NOMO-1 (cell line): Measurements from ENCODE around the gene CREB3.

Source experiments
- DNase-seq, 2 experiments: peaks; one replicate each; lab custom pipeline; 2025; ENCODE audit not compliant: unreplicated experiment in 2 of 2; lab: John Stamatoyannopoulos, UW

The CREB3 gene

GRCh38 chr9:35748242-35748857 lies 15.9 kb downstream of the CREB3 start:
- DNase-seq = peak in 1 of 2 experiments; percentile 43

- DNase-seq = peak; percentile 87 to 89
Measured at GRCh38 chr9:35748858-35749514, 16.5 kb downstream of the CREB3 start, which contains the start of the genes GBA2 and RGP1. TSS of gene GBA2 (minus strand) at chr9:35749228. CDS start at chr9:35748704, 524 bp downstream. TSS of gene RGP1 (plus strand) at chr9:35749287. CDS start at chr9:35749756, 469 bp downstream.

DNA sequence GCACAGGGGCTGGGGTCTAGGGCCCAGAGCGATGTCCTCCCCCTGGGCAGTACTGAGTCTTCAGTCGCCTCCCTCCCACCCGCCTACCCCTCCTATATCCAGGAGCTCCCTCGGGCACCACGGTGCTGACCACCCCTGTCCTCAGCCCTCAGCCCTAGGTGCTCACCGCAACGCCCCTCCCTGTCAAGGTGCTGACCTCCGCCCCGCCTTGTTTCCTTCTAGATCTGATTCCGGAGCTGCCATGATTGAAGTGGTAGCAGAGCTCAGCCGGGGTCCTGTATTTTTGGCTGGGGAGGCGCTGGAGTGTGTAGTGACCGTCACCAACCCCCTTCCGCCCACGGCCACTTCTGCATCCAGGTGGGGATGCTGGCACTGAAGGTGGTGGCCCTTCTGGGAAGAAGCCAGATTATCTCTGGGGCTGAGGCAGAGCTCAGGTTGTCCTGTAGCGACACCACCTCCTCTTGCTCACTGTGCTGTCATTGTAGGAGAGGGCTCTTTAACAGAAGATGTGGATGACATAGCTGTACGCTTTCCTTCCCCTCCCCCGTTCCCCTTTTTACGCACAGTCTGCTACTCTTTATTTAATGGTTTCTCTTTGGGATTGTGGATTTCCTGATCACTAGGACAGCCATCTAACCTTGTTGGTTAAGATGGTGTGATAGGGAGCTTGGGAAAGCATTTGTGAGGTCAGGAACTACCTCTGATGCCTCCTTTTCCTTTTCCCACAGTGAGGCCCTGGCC lies 17.2 kb downstream of the CREB3 start:
- DNase-seq = peak in 1 of 2 experiments; percentile 52

DNA sequence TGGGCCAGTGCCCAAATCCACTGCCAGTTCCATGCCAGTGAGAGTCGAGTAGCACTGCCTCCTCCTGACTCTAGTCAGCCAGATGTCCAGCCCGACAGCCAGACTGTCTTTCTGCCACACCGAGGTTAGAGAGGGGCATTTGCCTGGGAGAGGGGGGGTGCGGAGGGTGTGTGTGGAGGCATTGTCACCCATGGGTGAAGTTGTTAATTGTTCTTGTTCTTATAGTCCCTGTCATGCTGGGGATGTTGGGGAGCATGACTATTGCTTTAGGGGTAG lies 17.7 kb downstream of the CREB3 start:
- DNase-seq = no peak

GRCh38 chr9:35753466-35753865 lies 21.0 kb downstream of the CREB3 start:
- no peak for DNase-seq

- DNase-seq = no peak
Measured at GRCh38 chr9:35754264-35754663, 21.8 kb downstream of the CREB3 start, which contains the start of gene MSMP. TSS of gene MSMP (minus strand) at chr9:35754276. CDS start at chr9:35754129, 147 bp downstream.

DNA sequence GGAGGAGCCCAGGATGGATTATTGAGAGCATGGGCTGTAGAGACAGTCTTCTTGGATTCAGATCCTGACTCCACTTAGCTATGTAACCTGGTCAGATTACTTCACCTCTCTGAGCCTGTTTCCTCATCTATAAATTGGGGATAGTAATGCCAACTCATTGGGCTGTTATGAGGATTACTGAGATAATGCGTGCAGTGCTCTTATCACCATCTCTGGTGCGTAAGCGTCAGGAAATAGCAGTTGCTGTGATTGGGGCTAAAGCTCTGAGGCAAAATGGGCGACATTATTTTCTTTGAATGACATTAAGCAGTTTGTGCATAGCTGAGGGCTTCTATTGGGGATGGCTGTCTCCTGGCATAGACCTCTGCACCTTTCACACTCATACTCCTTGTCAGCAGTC lies 22.6 kb downstream of the CREB3 start:
- DNase-seq = no peak

GRCh38 chr9:35756275-35757225 lies 24.1 kb downstream of the CREB3 start:
- DNase-seq = peak; percentile 70 to 84

- peak; percentile 48 to 72 for DNase-seq
Measured at GRCh38 chr9:35757226-35757891, 24.9 kb downstream of the CREB3 start.

GRCh38 chr9:35757892-35758275 lies 25.4 kb downstream of the CREB3 start:
- no peak for DNase-seq

DNA sequence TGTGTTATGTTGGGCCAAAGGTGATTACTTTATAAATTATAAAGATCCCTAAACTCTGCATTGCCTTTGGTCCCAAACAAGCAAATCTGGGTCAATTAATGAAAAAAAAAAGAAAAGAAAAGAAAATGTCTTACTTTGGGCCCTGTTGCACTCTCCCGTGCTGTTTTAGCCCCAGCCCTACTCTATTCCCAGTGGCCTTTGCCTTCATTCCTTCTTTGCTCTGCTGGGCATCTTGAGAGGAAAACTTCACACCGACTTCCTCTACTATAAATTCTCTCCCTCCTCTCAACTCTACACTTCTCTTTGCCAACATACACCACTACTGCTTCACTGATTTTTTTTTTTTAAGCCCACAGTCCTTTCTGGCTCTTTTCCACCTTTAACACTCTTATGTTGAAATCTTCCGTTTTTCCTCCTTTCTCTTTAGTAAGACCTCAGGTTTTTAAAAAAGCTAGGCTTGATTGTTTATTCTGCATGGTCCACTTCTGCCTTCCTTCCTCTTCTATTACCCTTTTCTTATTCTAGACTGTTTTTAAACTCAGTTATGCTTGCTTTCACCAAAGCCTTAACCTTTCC lies 26.1 kb downstream of the CREB3 start:
- no peak for DNase-seq

- no peak for DNase-seq
Measured at GRCh38 chr9:35759795-35760194, 27.3 kb downstream of the CREB3 start.

DNA sequence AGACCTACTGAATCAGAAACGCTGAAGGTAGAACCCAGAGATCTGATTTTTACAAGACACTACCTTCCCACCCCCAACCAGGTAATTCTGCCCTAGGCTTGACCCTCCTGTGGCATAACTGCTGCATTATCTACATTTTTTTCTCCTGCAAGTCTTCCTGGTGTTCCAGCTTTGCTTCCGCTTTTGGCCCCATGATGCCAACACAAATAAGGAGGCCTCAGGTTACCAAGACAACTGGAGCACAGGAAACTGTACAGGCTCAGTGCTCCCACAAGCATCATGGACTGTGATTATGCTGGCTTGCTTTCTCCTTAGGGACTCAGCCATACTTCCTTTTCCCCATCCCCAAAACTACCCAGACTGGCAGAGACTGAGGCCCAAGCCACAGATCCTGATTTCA lies 28.2 kb downstream of the CREB3 start:
- DNase-seq = no peak

DNA sequence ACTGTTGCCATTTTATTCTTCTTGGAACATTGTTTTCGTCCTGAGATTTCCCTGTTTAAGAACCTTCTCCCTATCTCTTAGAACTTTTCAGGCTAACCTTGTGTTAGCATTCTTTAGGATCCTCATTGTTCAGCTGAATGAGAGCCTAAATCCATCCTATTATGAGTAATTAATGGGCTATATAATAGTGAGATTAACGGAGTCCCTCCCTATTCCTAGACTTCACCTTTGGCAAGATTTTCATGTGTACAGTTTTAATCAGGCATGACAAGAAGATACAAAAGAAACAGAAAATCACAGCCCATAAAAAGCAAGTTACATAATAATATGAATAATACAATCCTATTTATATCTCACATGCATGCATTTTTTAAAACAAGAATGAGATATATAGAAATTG lies 30.7 kb downstream of the CREB3 start:
- no peak for DNase-seq

DNA sequence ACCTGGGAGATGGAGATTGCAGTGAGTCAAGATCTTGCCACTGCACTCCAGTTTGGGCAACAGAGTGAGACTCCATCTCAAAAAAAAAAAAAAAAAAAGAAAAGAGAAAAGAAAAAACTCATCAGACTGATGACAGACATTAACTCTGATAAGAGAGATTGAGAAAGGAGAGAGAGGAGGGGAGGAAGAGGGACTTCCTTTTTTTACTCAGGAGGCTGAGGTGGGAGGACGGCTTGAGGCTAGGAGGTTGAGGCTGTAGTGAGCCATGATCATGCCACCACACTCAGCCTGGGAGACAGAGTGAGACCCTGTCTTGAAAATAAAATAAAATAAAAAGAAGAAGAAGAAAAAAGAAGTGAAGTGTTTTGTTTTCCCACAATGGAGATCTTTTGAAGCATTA lies 31.3 kb downstream of the CREB3 start:
- no peak for DNase-seq

DNA sequence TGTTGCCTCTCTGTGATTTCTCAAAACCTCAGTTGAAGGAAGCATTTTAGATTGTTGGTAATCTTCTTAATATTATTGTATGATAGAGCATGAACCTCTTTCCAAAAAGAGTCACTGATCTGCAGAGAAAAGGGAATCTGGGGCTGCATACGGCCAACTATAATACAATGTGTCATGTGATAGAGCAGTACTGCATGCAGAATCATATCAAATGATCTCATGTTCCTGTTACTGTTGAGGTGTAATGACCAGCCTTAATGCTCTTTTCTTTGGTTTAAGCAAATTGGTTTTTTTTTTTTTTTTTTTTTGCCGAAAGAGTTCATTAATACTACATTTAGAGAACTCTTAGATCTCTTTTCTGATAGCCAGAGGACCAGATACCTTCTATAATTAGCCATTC lies 34.5 kb downstream of the CREB3 start:
- no peak for DNase-seq

DNA sequence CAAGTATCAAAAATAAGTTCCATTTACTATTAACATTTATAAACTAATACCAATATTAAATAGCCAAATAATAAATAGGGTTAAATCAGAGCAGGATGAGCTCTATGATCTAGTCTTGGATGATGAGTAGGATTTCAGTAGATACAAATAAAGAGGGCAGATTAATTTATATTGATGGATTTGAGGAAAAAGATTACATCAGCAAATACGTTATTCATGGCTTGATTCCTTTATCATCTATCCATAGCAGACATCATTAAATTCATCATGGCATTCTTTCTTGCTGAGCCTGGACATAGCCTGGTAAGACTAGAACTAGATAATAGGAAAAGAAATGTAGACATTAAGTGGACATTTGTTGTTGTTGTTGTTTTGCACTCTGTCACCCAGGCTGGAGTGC lies 35.0 kb downstream of the CREB3 start:
- no peak for DNase-seq

- DNase-seq = no peak
Measured at GRCh38 chr9:35769763-35770162, 37.3 kb downstream of the CREB3 start.

GRCh38 chr9:35771075-35771433 lies 38.6 kb downstream of the CREB3 start:
- no peak for DNase-seq

DNA sequence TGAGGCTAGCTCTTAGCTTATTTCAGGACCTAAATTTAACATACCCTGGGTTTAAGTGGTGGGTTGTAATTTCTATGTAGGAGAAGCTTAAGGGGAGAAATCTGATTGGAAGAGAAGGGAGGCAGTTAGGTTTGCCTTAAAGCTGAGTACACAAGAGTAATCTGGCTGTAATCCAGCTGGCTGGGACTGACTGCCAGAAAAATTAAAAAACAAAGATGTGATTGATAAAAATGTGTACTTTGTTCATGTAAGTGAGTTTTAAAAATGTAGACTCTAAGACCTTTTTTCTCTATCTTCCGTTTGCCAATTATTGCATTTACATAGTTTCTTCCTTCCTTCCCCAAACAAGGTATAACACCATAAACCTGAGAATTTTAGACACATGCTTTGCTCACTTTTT lies 39.1 kb downstream of the CREB3 start:
- DNase-seq = no peak
